ACC112 (cell line): Measurements from ENCODE around the gene MAVS.
A peak's percentile ranks its signal among the peaks of the same experiment; 100 is the strongest.
"Not testable (repeated sequence)": the region's sequence is repeated elsewhere in the genome, so short reads cannot be mapped to it uniquely, and the experiment has no call there.

Source experiments
- H2AFZ ChIP-seq: fragments of 200-600 bp; sonication (generic); one replicate; pipeline ENCODE4 v1.6.0; 2017; ENCODE audit warnings: antibody characterized with exemption, low read length; ENCODE audit not compliant: unreplicated experiment
- H3K27ac ChIP-seq: fragments of 200-600 bp; sonication (generic); 2 replicates; pipeline ENCODE4 v1.5.1; 2014; ENCODE audit warnings: low read depth, mild to moderate bottlenecking, antibody characterized with exemption, low read length, moderate library complexity
- H3K27me3 ChIP-seq: fragments of 200-600 bp; sonication (generic); 2 replicates; pipeline ENCODE4 v1.6.1; 2014; ENCODE audit warnings: mild to moderate bottlenecking, antibody characterized with exemption, low read length, moderate library complexity, mixed read lengths; ENCODE audit not compliant: insufficient read depth
- H3K36me3 ChIP-seq: fragments of 200-600 bp; sonication (generic); 2 replicates; pipeline ENCODE4 v1.6.1; 2016; ENCODE audit warnings: mild to moderate bottlenecking, antibody characterized with exemption, low read length, moderate library complexity, mixed read lengths; ENCODE audit not compliant: insufficient read depth
- H3K4me1 ChIP-seq: fragments of 200-600 bp; sonication (generic); one replicate; pipeline ENCODE4 v1.6.1; 2016; ENCODE audit warnings: low read length, mixed read lengths; ENCODE audit not compliant: insufficient read depth, unreplicated experiment, control insufficient read depth
- H3K4me3 ChIP-seq: fragments of 200-600 bp; sonication (generic); 2 replicates; pipeline ENCODE4 v1.5.1; 2014; ENCODE audit warnings: mild to moderate bottlenecking, low read depth, low read length
- H3K79me2 ChIP-seq: fragments of 200-600 bp; sonication (generic); one replicate; pipeline ENCODE4 v1.6.0; 2016; ENCODE audit warnings: low read length; ENCODE audit not compliant: control insufficient read depth, unreplicated experiment, insufficient read depth

The MAVS gene

GRCh38 chr20:3828798-3829197 lies 17.8 kb upstream of the MAVS start:
- H3K36me3 ChIP-seq, result no peaks in the 10 kb centered on the region
- no peak overlapping the region for H2AFZ ChIP-seq
- no peak overlapping the region for H3K4me3 ChIP-seq
- H3K27ac ChIP-seq, result no peak overlapping the region
- H3K79me2 ChIP-seq, result no peaks in the 10 kb centered on the region
- H3K27me3 ChIP-seq, result no peaks in the 10 kb centered on the region
- no peaks in the 10 kb centered on the region for H3K4me1 ChIP-seq

GRCh38 chr20:3829891-3830290 lies 16.7 kb upstream of the MAVS start:
- not testable (repeated sequence) for H3K4me3 ChIP-seq, H3K4me1 ChIP-seq, H3K27ac ChIP-seq, H3K36me3 ChIP-seq, H2AFZ ChIP-seq, H3K27me3 ChIP-seq, H3K79me2 ChIP-seq

GRCh38 chr20:3836132-3836531 lies 10.5 kb upstream of the MAVS start:
- H3K36me3 ChIP-seq, result no peaks in the 10 kb centered on the region; the same call in 1 of the 2 replicates
- no peaks in the 10 kb centered on the region for H3K27me3 ChIP-seq

GRCh38 chr20:3839328-3839727 lies 7.3 kb upstream of the MAVS start:
- Histone ChIP-seq H3K4me1 (peaks cover 12% of the 10 kb centered on the region), H3K4me3 (no peak overlapping the region), H3K27me3 (no peaks in the 10 kb centered on the region), H3K36me3 (no peaks in the 10 kb centered on the region; the same call in 1 of the 2 replicates), H3K27ac (no peak overlapping the region), H2AFZ (no peak overlapping the region), H3K79me2 (no peaks in the 10 kb centered on the region)

More at GRCh38 chr20:3836132-3836531, 10.5 kb upstream of the MAVS start:
- Histone ChIP-seq H3K4me1 (no peaks in the 10 kb centered on the region), H2AFZ (no peak overlapping the region), H3K27ac (no peak overlapping the region), H3K79me2 (no peaks in the 10 kb centered on the region), H3K4me3 (no peak overlapping the region)

- peaks cover 12% of the 10 kb centered on the region for H3K4me1 ChIP-seq
- H3K27ac ChIP-seq, H3K27me3 ChIP-seq, H3K36me3 ChIP-seq, H3K79me2 ChIP-seq, H3K4me3 ChIP-seq, H2AFZ ChIP-seq: not testable (repeated sequence)
Observed at GRCh38 chr20:3840201-3840600, 6.4 kb upstream of the MAVS start.

GRCh38 chr20:3842348-3842930 lies 4.2 kb upstream of the MAVS start:
- Histone ChIP-seq H3K4me3 (no peak overlapping the region), H3K4me1 (peaks cover 21% of the 10 kb centered on the region), H3K27ac (peak overlapping the region; percentile 60; the same call in 1 of the 2 replicates), H3K79me2 (peaks cover 9% of the 10 kb centered on the region), H3K27me3 (no peaks in the 10 kb centered on the region), H3K36me3 (no peaks in the 10 kb centered on the region), H2AFZ (no peak overlapping the region)

- no peaks in the 10 kb centered on the region for H3K36me3 ChIP-seq
- peaks cover 28% of the 10 kb centered on the region for H3K4me1 ChIP-seq
- H2AFZ ChIP-seq, result no peak overlapping the region
- H3K79me2 ChIP-seq, result peaks cover 18% of the 10 kb centered on the region
- H3K4me3 ChIP-seq, result no peak overlapping the region
- H3K27ac ChIP-seq, result peak overlapping the region; percentile 60
- no peaks in the 10 kb centered on the region for H3K27me3 ChIP-seq
Observed at GRCh38 chr20:3843490-3843889, 3.1 kb upstream of the MAVS start.

GRCh38 chr20:3843990-3844619 lies 2.5 kb upstream of the MAVS start:
- H3K27ac ChIP-seq, result peak overlapping the region; percentile 60
- peaks cover 24% of the 10 kb centered on the region for H3K79me2 ChIP-seq
- H3K27me3 ChIP-seq, H3K4me3 ChIP-seq, H3K36me3 ChIP-seq, H2AFZ ChIP-seq: not testable (repeated sequence)
- H3K4me1 ChIP-seq, result peaks cover 29% of the 10 kb centered on the region

- Histone ChIP-seq H2AFZ (peak overlapping the region; percentile 77), H3K4me1 (peaks cover 29% of the 10 kb centered on the region), H3K4me3 (peak overlapping the region; percentile 84), H3K79me2 (peaks cover 34% of the 10 kb centered on the region), H3K27ac (peak overlapping the region; percentile 28; the same call in 1 of the 2 replicates), H3K27me3 (no peaks in the 10 kb centered on the region), H3K36me3 (no peaks in the 10 kb centered on the region)
Observed at GRCh38 chr20:3846378-3846739, 275 bp upstream of the MAVS start.

- Histone ChIP-seq H3K79me2 (peaks cover 34% of the 10 kb centered on the region), H3K27ac (peak overlapping the region; percentile 14; the same call in 1 of the 2 replicates), H3K4me1 (peaks cover 29% of the 10 kb centered on the region), H3K36me3 (no peaks in the 10 kb centered on the region), H2AFZ (no peak overlapping the region), H3K4me3 (peak overlapping the region; percentile 84), H3K27me3 (no peaks in the 10 kb centered on the region)
Observed at GRCh38 chr20:3847429-3847940, 851 bp downstream of the MAVS start.

GRCh38 chr20:3848565-3848964 lies 1.9 kb downstream of the MAVS start:
- Histone ChIP-seq H3K79me2 (peaks cover 34% of the 10 kb centered on the region), H3K27me3 (no peaks in the 10 kb centered on the region), H3K4me3 (peak overlapping the region; percentile 16; the same call in 1 of the 2 replicates), H3K4me1 (peaks cover 18% of the 10 kb centered on the region), H2AFZ (no peak overlapping the region), H3K27ac (no peak overlapping the region), H3K36me3 (no peaks in the 10 kb centered on the region)
